Measurements from ENCODE around the gene IL32.

Gene IL32

GRCh38 chr16:3027983-3028715 lies 37.3 kb upstream of the IL32 start:
- Histone ChIP-seq H3K9me3 (ENCODE audit: control insufficient read depth in 2 of 2, low read length in 2 of 2) (no peaks in the 10 kb centered on the region), H3K27me3 (ENCODE audit: control insufficient read depth in 2 of 2, insufficient read depth in 2 of 2, low read length in 2 of 2) (peaks cover 0 to 6% of the 10 kb centered on the region in 2 donors), H3K9ac (ENCODE audit: low read depth in 1 of 2, low read length in 2 of 2) (peak overlapping the region in 1 of 2 donors; percentile 2), H3K27ac (ENCODE audit: low read depth in 2 of 2, low read length in 2 of 2) (peak overlapping the region in 1 of 2 donors; percentile 32), H3K4me3 (ENCODE audit: low read length in 2 of 2) (no peak overlapping the region), H3K36me3 (ENCODE audit: control insufficient read depth in 2 of 2, insufficient read depth in 2 of 2, low read length in 2 of 2) (peaks cover 14 to 24% of the 10 kb centered on the region in 2 donors), H3K4me1 (ENCODE audit: control insufficient read depth in 2 of 2, insufficient read depth in 2 of 2, low read length in 2 of 2) (peaks cover 14 to 15% of the 10 kb centered on the region in 2 donors)

- no peak overlapping the region for H3K4me3 ChIP-seq (ENCODE audit: low read length in 2 of 2)
Observed at GRCh38 chr16:3028716-3029319, 36.6 kb upstream of the IL32 start.

GRCh38 chr16:3029491-3030221 lies 35.8 kb upstream of the IL32 start:
- Histone ChIP-seq H3K9me3 (ENCODE audit: control insufficient read depth in 2 of 2, low read length in 2 of 2) (no peaks in the 10 kb centered on the region), H3K27me3 (ENCODE audit: control insufficient read depth in 2 of 2, insufficient read depth in 2 of 2, low read length in 2 of 2) (peaks cover 0 to 8% of the 10 kb centered on the region in 2 donors), H3K9ac (ENCODE audit: low read depth in 1 of 2, low read length in 2 of 2) (no peak overlapping the region), H3K36me3 (ENCODE audit: control insufficient read depth in 2 of 2, insufficient read depth in 2 of 2, low read length in 2 of 2) (peaks cover 14 to 24% of the 10 kb centered on the region in 2 donors), H3K4me1 (ENCODE audit: control insufficient read depth in 2 of 2, insufficient read depth in 2 of 2, low read length in 2 of 2) (peaks cover 8% of the 10 kb centered on the region in 2 donors), H3K27ac (ENCODE audit: low read depth in 2 of 2, low read length in 2 of 2) (no peak overlapping the region), H3K4me3 (ENCODE audit: low read length in 2 of 2) (peak overlapping the region in 1 of 2 donors; percentile 3)

More at GRCh38 chr16:3028716-3029319, 36.6 kb upstream of the IL32 start:
- H3K9me3 ChIP-seq (ENCODE audit: control insufficient read depth in 2 of 2, low read length in 2 of 2): no peaks in the 10 kb centered on the region
- no peak overlapping the region for H3K9ac ChIP-seq (ENCODE audit: low read depth in 1 of 2, low read length in 2 of 2)
- H3K27me3 ChIP-seq (ENCODE audit: control insufficient read depth in 2 of 2, insufficient read depth in 2 of 2, low read length in 2 of 2): peaks cover 0 to 8% of the 10 kb centered on the region in 2 donors
- H3K36me3 ChIP-seq (ENCODE audit: control insufficient read depth in 2 of 2, insufficient read depth in 2 of 2, low read length in 2 of 2): peaks cover 14 to 24% of the 10 kb centered on the region in 2 donors
- H3K4me1 ChIP-seq (ENCODE audit: control insufficient read depth in 2 of 2, insufficient read depth in 2 of 2, low read length in 2 of 2): peaks cover 8% of the 10 kb centered on the region in 2 donors
- no peak overlapping the region for H3K27ac ChIP-seq (ENCODE audit: low read depth in 2 of 2, low read length in 2 of 2)

- H3K4me1 ChIP-seq (ENCODE audit: control insufficient read depth in 2 of 2, insufficient read depth in 2 of 2, low read length in 2 of 2): peaks cover 10 to 11% of the 10 kb centered on the region in 2 donors
- H3K27me3 ChIP-seq (ENCODE audit: control insufficient read depth in 2 of 2, insufficient read depth in 2 of 2, low read length in 2 of 2): peaks cover 2 to 13% of the 10 kb centered on the region in 2 donors
- no peaks in the 10 kb centered on the region for H3K9me3 ChIP-seq (ENCODE audit: control insufficient read depth in 2 of 2, low read length in 2 of 2)
Observed at GRCh38 chr16:3030222-3031212, 34.9 kb upstream of the IL32 start.

GRCh38 chr16:3032624-3033023 lies 32.8 kb upstream of the IL32 start:
- H3K4me1 ChIP-seq (ENCODE audit: control insufficient read depth in 2 of 2, insufficient read depth in 2 of 2, low read length in 2 of 2): peaks cover 18 to 20% of the 10 kb centered on the region in 2 donors
- no peak overlapping the region for H3K4me3 ChIP-seq (ENCODE audit: low read length in 2 of 2)
- no peak overlapping the region for H3K9ac ChIP-seq (ENCODE audit: low read depth in 1 of 2, low read length in 2 of 2)
- no peak overlapping the region for H3K27ac ChIP-seq (ENCODE audit: low read depth in 2 of 2, low read length in 2 of 2)
- no peaks in the 10 kb centered on the region for H3K9me3 ChIP-seq (ENCODE audit: control insufficient read depth in 2 of 2, low read length in 2 of 2)
- peaks cover 5 to 18% of the 10 kb centered on the region in 2 donors for H3K27me3 ChIP-seq (ENCODE audit: control insufficient read depth in 2 of 2, insufficient read depth in 2 of 2, low read length in 2 of 2)
- H3K36me3 ChIP-seq (ENCODE audit: control insufficient read depth in 2 of 2, insufficient read depth in 2 of 2, low read length in 2 of 2): peaks cover 3 to 8% of the 10 kb centered on the region in 2 donors

More at GRCh38 chr16:3030222-3031212, 34.9 kb upstream of the IL32 start:
- Histone ChIP-seq H3K27ac (ENCODE audit: low read depth in 2 of 2, low read length in 2 of 2) (no peak overlapping the region), H3K36me3 (ENCODE audit: control insufficient read depth in 2 of 2, insufficient read depth in 2 of 2, low read length in 2 of 2) (peaks cover 14 to 24% of the 10 kb centered on the region in 2 donors), H3K4me3 (ENCODE audit: low read length in 2 of 2) (no peak overlapping the region), H3K9ac (ENCODE audit: low read depth in 1 of 2, low read length in 2 of 2) (no peak overlapping the region)

GRCh38 chr16:3035289-3035971 lies 30.0 kb upstream of the IL32 start:
- peak overlapping the region in 1 of 2 donors; percentile 86 for H3K27ac ChIP-seq (ENCODE audit: low read depth in 2 of 2, low read length in 2 of 2)
- H3K9ac ChIP-seq (ENCODE audit: low read depth in 1 of 2, low read length in 2 of 2): peak overlapping the region; percentile 61 to 83
- H3K4me1 ChIP-seq (ENCODE audit: control insufficient read depth in 2 of 2, insufficient read depth in 2 of 2, low read length in 2 of 2): peaks cover 22 to 33% of the 10 kb centered on the region in 2 donors
- H3K9me3 ChIP-seq (ENCODE audit: control insufficient read depth in 2 of 2, low read length in 2 of 2): no peaks in the 10 kb centered on the region
- peaks cover 14 to 23% of the 10 kb centered on the region in 2 donors for H3K27me3 ChIP-seq (ENCODE audit: control insufficient read depth in 2 of 2, insufficient read depth in 2 of 2, low read length in 2 of 2)
- peak overlapping the region; percentile 69 to 74 for H3K4me3 ChIP-seq (ENCODE audit: low read length in 2 of 2)
- H3K36me3 ChIP-seq (ENCODE audit: control insufficient read depth in 2 of 2, insufficient read depth in 2 of 2, low read length in 2 of 2): no peaks in the 10 kb centered on the region

GRCh38 chr16:3035972-3036725 lies 29.3 kb upstream of the IL32 start:
- peaks cover 14 to 23% of the 10 kb centered on the region in 2 donors for H3K27me3 ChIP-seq (ENCODE audit: control insufficient read depth in 2 of 2, insufficient read depth in 2 of 2, low read length in 2 of 2)
- H3K27ac ChIP-seq (ENCODE audit: low read depth in 2 of 2, low read length in 2 of 2): peak overlapping the region; percentile 82 to 86
- no peaks in the 10 kb centered on the region for H3K36me3 ChIP-seq (ENCODE audit: control insufficient read depth in 2 of 2, insufficient read depth in 2 of 2, low read length in 2 of 2)
- H3K4me3 ChIP-seq (ENCODE audit: low read length in 2 of 2): peak overlapping the region; percentile 69 to 74
- H3K9me3 ChIP-seq (ENCODE audit: control insufficient read depth in 2 of 2, low read length in 2 of 2): no peaks in the 10 kb centered on the region
- peaks cover 22 to 33% of the 10 kb centered on the region in 2 donors for H3K4me1 ChIP-seq (ENCODE audit: control insufficient read depth in 2 of 2, insufficient read depth in 2 of 2, low read length in 2 of 2)
- H3K9ac ChIP-seq (ENCODE audit: low read depth in 1 of 2, low read length in 2 of 2): peak overlapping the region; percentile 61 to 83

GRCh38 chr16:3036726-3037315 lies 28.6 kb upstream of the IL32 start, which contains the start of gene BICDL2:
Gene BICDL2 (minus strand): TSS chr16:3036944. CDS start chr16:3035496, 1,448 bp downstream.
- no peaks in the 10 kb centered on the region for H3K36me3 ChIP-seq (ENCODE audit: control insufficient read depth in 2 of 2, insufficient read depth in 2 of 2, low read length in 2 of 2)
- H3K9ac ChIP-seq (ENCODE audit: low read depth in 1 of 2, low read length in 2 of 2): peak within 1 kb of the TSS; percentile 61 to 83
- H3K4me1 ChIP-seq (ENCODE audit: control insufficient read depth in 2 of 2, insufficient read depth in 2 of 2, low read length in 2 of 2): peaks cover 22 to 28% of the 10 kb centered on the region in 2 donors
- peak within 1 kb of the TSS; percentile 69 to 74 for H3K4me3 ChIP-seq (ENCODE audit: low read length in 2 of 2)
- no peaks in the 10 kb centered on the region for H3K9me3 ChIP-seq (ENCODE audit: control insufficient read depth in 2 of 2, low read length in 2 of 2)
- H3K27me3 ChIP-seq (ENCODE audit: control insufficient read depth in 2 of 2, insufficient read depth in 2 of 2, low read length in 2 of 2): peaks cover 14 to 23% of the 10 kb centered on the region in 2 donors
- peak within 1 kb of the TSS; percentile 82 to 86 for H3K27ac ChIP-seq (ENCODE audit: low read depth in 2 of 2, low read length in 2 of 2)
